NCI-H748 treated with DMSO at 0.1 percent for 48 hours (cell line): Measurements from ENCODE around the gene RASGEF1C.

Experiments used
- DNase-seq: peaks from one replicate; lab custom pipeline; 2025; lab: John Stamatoyannopoulos, UW

The RASGEF1C gene

GRCh38 chr5:180159756-180160155 lies 49.3 kb downstream of the RASGEF1C start:
- no peak for DNase-seq

GRCh38 chr5:180157866-180158265 lies 51.1 kb downstream of the RASGEF1C start:
- DNase-seq = no peak

GRCh38 chr5:180156141-180156540 lies 52.9 kb downstream of the RASGEF1C start:
- DNase-seq = no peak

DNA sequence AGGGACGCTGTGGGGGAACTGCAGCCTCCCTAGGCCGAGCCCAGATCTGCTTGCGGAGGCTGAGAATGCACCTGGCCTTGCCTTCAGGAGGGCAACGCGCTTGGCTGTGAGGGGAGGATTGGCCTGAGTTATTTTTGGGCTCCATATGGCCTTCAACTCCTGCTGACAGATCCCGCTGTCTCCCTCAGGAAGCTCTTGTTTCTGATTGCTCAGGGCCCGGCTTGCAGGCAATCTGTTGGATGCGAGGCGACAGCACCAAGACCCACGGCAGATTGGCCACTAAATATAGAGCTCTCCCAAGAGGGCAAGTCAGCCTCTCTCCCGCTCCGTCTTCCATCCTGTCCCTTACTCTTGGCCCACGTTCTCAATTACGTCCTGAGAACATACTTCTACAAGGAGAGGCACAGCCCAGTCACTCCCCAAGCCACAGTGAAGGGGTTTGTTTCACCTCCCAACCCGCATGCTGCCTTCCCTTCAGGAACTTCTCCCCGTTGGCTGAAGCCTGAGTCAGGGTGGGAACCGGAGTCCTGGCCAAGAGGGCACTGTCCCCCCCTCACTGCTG lies 53.6 kb downstream of the RASGEF1C start:
- DNase-seq = no peak

GRCh38 chr5:180154821-180155364 lies 54.1 kb downstream of the RASGEF1C start:
- DNase-seq = no peak

- no peak for DNase-seq
Observed at GRCh38 chr5:180153991-180154390, 55.0 kb downstream of the RASGEF1C start.

GRCh38 chr5:180153099-180153498 lies 55.9 kb downstream of the RASGEF1C start:
- DNase-seq = no peak

- DNase-seq = no peak
Observed at GRCh38 chr5:180143656-180144364, 65.2 kb downstream of the RASGEF1C start.

- DNase-seq = no peak
Observed at GRCh38 chr5:180142824-180143610, 66.0 kb downstream of the RASGEF1C start.

GRCh38 chr5:180142021-180142765 lies 66.8 kb downstream of the RASGEF1C start:
- no peak for DNase-seq

GRCh38 chr5:180141068-180141660 lies 67.8 kb downstream of the RASGEF1C start:
- no peak for DNase-seq

GRCh38 chr5:180140571-180140970 lies 68.4 kb downstream of the RASGEF1C start:
- no peak for DNase-seq

DNA sequence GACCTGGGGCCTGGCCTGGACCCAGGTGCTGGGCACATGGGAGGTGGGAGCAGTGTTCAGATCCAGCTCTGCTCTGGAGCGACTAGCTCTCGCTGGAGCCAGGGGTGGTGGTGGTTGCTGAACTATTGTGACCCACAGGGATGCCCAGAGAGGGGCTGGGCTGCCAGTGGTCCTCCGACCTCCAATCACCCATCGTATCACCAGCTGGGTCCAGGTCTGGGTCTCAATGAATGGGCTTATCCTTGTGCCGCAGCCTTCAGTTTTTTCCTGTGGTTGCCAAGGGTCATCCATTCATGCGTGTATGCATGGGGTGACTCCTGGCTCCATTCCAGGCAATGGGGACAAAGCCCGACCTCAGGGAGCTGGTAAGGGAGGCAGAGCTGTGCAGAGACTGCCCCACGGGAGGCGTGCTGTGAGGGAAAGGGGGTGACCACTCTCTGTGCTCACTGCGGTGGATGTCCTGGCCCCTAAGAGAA lies 68.9 kb downstream of the RASGEF1C start:
- no peak for DNase-seq

DNA sequence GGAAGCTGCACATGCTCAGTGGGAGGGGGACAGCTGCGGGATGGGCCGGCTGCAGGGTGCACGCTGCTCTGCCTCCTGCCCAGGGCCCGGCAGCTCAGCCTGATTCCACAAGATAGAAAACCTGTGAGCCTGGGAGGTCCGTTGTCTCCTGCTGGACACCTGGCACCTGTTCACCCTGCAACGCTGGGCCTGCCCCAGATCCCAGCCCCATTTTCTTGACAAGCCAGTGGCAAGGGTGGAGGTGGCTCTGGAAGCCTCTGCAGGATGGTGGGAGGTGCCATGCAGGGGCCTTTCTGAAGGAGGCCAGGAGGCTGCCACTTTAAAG lies 69.3 kb downstream of the RASGEF1C start:
- no peak for DNase-seq

DNA sequence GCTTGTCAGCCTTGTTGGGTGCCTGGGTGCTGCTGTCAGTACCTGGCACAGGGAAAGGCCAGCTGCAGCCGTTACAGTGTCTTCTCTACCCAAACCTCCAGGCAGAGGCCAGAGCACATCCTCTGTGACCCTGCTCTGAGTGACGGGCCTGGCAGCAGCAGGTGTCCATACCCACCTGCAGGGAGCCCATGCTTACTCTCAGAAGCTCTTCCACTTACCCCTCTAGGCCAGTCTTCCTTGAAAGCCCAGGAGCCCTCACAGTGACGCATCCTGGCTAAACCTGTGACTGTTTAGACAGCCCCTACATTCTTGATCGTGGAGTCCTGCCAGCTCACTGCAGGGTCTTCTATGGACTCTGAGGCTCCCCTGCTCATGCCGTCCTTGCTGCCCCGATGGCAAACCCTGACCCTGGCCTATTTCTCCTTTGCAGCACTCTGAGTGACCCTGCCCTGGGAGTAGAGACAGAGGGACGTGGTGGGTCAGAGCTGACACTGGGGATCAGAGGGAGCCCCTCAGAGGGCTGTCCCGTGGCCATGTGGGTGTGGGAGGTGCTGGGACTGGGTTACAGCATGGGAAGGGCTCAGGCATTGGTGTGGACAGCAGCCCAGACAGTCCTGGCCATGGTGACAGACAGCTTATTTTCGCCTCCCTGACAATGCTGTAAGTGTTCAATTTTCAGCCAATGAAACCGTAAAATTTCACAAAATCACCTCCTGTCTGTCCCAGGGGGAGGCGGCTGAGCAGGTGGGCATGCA lies 69.9 kb downstream of the RASGEF1C start:
- no peak for DNase-seq

DNA sequence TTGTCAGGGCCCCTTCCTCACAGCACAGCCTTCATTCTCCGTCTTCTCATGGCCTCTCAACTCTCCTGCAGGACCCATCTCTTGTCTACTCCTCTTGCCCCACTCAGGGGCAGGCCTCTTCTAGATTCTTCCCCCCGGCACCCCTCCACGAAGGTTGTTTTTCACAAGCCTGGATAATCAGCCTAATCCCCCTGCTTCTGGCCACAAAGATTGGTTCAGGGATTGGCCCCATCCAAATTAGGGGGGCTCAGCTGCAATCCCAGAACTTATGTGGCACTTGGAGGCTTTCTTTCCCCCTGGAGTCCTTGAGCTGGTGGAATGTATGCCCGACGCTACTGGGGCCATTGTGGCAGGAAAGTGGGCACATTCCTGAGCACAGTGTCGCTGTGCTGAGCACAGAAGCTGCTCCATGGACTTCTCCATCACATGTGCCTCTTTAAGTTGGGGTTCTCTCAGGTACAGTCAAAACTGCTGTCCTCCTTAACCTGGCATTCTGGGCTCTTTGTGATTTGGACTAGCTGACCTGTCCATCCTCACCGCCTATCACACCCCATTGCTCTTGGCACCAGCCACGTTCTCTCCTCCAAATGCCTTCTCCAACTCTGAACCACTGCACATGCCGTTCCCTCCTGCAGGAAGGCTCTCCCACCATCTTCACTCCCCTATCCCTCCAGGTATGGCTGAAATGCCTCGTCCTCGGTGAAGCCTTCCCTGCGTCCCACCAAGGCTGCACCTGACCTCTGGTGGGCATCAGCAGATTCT lies 70.6 kb downstream of the RASGEF1C start:
- no peak for DNase-seq

DNA sequence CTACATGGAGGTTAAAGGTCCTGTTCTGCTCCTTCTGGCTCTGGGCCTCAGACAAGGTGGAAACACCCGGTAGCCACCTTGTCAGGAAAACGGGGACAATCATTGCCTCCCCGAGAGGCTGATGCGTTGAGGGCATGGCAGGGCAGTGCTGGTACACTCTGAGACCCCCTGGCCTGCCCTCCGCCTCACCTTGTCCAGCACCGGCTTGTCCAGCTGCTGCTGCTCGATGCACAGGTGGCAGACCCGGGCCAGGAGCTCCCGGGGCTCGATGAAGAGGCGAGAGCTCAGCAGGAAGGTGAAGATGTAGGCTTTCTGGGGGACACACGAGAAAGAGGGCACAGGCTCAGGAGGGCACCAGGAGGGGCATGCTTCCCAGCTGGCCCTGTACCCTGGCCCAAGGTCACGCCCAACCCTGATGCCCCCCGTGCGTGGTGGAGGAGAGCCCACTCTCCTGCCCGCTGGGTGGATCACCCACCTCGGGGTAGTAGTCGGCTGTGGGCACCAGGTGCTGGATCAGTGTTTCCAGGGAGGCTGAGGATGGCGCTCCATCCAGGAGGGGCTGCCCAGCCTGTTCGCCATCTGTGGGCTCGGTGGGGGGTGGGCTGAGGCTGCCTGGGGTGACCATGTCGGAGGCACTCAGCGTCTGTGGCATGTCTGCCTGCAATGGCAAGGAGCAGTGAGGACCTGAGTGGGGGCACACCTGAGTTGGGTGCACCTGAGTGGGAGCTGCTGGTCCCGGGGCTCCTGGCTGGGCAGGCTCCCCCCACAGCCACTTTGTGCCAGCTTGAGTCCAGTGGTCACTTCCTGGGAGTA lies 71.4 kb downstream of the RASGEF1C start:
- DNase-seq = no peak

GRCh38 chr5:180136630-180137381 lies 72.2 kb downstream of the RASGEF1C start:
- DNase-seq = no peak
